GM21390 (cell line): ENCODE results near the gene LSM14A.
A peak's percentile ranks its signal among the peaks of the same experiment; 100 is the strongest.
"Not testable (repeated sequence)": the region's sequence is repeated elsewhere in the genome, so short reads cannot be mapped to it uniquely, and the experiment has no call there.

Experiments used
- ATAC-seq: cut with Tn5 transposase; IDR thresholded peaks from one replicate; pipeline ENCODE4 v1.9.1; 2021; ENCODE audit not compliant: unreplicated experiment

The LSM14A gene

GRCh38 chr19:34226036-34226435, 53.7 kb downstream of the LSM14A start:
- ATAC-seq: no peak

GRCh38 chr19:34228347-34228746, 56.0 kb downstream of the LSM14A start:
- ATAC-seq: no peak

DNA sequence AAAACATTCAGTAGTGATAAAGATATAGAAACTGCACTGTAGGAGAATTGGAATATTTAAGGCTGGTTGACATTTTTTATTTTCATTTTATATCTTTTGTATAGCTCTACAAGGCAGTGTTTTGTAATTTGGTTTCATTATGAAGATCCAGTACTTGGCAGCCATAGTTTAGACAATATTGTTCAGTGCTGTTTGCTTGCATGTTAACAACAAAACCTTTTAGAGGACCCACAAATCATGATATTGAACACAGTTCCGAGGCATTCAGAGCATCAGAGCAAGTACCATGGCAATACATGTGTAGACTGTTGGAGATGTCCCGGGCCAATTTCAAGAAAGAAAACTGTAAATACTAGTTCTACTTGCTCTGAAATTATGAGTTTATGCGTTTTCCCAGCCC, 56.5 kb downstream of the LSM14A start:
- no peak for ATAC-seq

DNA sequence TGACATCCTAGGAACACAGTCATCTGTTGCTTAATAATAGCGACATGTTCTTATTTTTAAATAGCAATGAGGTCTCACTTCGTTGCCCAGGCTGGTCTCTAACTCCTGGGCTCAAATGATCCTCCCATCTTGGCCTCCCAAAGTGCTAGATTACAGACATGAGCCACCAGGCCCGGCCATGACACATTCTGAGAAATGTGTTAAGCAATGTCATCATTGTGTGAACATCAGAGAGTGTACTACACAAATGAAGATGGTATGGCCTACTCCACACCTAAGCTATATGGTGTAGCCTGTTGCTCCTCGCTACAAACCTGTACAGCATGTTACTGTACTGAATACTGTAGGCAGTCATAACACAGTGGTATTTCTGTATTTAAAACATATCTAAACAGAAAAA, 57.4 kb downstream of the LSM14A start:
- ATAC-seq: no peak

GRCh38 chr19:34230820-34231219, 58.5 kb downstream of the LSM14A start:
- no peak for ATAC-seq

DNA sequence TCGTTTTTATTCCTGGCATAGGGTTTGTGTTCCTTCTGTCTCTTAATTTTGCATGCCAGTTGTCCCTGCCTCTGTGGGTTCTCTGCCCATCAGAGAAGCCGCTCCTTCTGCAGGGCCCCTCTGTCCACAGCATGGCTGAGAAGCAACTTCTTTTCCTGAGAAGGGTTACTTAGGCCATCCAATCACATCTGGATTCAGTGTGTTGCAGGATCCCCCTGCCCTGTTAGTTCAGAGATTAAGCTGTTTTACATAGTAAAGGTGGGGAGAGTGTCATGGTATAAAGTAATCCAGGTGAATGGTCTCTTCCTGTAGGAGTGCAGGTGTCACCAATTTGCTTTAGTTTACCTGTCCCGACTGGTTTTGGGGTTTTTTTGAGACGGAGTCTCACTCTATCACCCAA, 59.1 kb downstream of the LSM14A start:
- no peak for ATAC-seq

GRCh38 chr19:34232566-34233481, 60.5 kb downstream of the LSM14A start:
- ATAC-seq: peak; percentile 71

GRCh38 chr19:34235425-34235940, 63.2 kb downstream of the LSM14A start:
- ATAC-seq: no peak

- no peak for ATAC-seq
Measured at GRCh38 chr19:34236035-34236987, 64.0 kb downstream of the LSM14A start.

- ATAC-seq: no peak
Measured at GRCh38 chr19:34237283-34237682, 65.0 kb downstream of the LSM14A start.

DNA sequence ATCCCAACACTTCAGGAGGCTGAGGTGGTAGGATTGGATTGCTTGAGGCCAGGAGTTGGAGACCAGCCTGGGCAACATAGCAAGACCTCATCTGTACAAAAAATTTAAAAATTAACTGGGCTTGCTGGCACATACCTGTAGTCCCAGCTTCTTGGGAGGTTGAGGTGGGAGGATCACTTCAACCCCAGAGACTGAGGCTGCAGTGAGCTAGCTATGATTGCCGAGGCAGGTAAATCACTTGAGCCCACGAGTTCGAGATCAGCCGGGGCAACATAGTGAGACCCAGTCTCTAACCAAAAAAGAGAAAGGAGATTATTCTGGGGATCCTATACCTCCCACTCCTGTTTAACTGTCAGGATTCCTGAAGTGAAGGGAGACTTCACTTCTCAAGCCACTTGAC, 65.6 kb downstream of the LSM14A start:
- no peak for ATAC-seq

GRCh38 chr19:34241513-34242337, 69.4 kb downstream of the LSM14A start:
- ATAC-seq: no peak

- ATAC-seq: not testable (repeated sequence)
Measured at GRCh38 chr19:34243138-34243875, 71.0 kb downstream of the LSM14A start.

GRCh38 chr19:34243876-34244578, 71.7 kb downstream of the LSM14A start:
- no peak for ATAC-seq

DNA sequence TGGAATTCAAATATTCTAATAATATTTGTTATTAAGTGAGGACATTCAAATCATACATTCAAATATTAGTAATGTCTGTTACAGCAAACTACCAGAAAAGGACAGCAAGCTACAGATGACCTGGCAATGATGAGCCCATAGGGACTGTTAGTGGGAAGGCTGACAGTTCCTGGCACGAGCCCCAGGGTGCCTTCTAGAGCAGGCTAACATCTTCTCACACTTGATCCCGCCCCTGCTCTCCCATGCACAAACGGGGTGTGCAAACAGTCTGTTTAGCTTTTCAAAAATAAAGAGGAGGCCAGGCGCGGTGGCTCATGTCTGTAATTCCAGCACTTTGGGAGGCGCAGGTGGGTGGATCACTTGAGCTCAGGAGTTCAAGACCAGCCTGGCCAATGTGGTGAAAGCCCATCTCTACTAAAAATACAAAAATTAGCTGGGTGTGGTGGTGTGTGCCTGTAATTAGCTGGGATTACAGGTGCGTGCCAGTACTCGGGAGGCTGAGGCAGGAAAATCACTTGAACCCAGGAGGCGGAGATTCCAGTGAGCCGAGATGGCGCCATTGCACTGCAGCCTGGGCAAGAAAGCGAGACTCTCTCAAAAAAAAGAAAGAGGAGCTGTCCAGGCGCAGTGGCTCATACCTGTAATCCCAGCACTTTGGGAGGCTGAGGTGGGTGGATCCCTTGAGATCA, 72.5 kb downstream of the LSM14A start:
- no peak for ATAC-seq

- no peak for ATAC-seq
Measured at GRCh38 chr19:34246340-34246739, 74.0 kb downstream of the LSM14A start.

- ATAC-seq: no peak
Measured at GRCh38 chr19:34248941-34249340, 76.6 kb downstream of the LSM14A start.

- ATAC-seq: not testable (repeated sequence)
Measured at GRCh38 chr19:34253167-34253566, 80.9 kb downstream of the LSM14A start.

- not testable (repeated sequence) for ATAC-seq
Measured at GRCh38 chr19:34253681-34254045, 81.4 kb downstream of the LSM14A start.
